ENCODE measurements around the gene ZNF619.

- TF ChIP-seq CTCF (IDR thresholded peaks at IDR 0.05) = no peak
- TF ChIP-seq ESRRA (CRISPR knock-in tag; IDR thresholded peaks at IDR 0.05; ENCODE audit: borderline replicate concordance) = no peak
Measured at GRCh38 chr3:40497288-40497687, 20.4 kb downstream of the ZNF619 start.

Measured in WTC11 (cell line).